Measurements from ENCODE around the gene SIAH2. TPM values are rescaled to one million over a fixed set of nuclear protein-coding genes. Genes with fewer than 3 reads are reported as not detected.

Gene SIAH2
- polyA plus RNA-seq, 3 donors = 17.9 to 18.8 (median 18.4) TPM

DNA sequence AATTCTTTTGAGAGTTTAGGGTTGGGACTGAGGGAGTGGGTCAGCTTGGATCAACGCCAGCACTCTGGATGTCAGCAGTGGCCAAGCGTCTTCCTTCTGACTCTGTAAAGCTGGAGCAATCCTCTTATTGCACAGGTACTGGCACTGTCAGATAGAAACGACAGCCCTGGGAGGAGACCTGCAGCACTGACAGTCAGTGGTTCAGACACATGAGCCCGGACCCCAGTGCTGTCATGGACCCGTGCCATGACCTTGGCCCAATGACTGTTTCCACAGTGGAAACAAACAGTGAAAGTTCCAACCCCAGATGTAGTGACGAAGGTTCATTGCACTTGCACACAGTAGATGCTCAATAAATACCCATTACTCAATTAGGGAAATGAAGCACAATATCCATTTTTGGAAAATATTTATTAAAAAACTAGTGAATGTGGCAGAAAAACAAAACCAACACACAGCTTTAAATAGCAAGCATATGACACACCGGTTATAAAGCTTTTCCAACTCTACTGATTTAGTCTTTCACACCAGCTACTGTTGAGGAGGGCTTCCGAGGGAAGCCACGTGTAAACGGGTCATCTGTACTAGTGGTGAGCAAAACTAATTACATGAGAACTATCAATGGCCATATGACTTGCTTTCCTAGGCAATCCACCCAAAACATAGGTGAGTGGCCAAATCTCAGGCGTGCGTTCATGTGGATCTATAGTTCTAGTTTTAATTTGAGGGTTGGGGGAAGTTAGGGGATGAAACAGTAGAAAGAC, 22.1 kb downstream of the SIAH2 start:
- no peak for DNase-seq (ENCODE audit: extremely low read depth in 1 of 11, low read depth in 9 of 11, low spot score in 4 of 11)

DNA sequence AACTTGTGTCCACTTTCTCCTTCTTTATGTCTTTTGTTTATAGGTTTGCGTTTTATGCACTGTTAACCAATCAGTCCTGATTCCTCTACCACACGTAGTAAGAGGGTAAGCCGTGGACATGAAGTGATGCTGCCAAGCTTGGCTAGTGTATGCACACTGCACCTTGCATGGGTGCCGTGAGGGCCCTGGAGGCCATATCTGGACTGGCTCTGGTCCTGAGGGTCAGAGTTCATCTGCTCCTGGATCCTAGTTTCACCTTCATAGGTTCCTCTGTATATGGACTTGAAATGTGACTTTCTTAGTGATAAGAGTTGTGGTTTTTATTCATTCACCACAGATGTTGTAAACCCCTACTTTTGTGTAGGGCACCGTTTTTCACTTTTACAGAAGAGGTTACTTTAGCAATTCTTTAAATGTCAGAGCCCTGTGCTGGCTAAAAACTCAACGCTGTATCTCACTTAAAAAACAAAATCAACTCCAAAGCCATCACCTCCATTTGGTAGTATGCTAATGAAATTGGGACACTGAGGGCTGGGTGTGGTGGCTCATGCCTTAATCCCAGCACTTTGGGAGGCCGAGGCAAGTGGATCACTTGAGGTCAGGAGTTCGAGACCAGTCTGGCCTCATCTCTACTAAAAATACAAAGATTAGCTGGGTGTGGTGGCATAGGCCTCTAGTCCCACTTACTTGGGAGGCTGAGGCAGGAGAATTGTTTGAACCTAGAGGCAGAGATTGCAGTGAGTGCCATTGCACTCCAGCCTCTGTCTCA, 22.9 kb downstream of the SIAH2 start:
- DNase-seq (ENCODE audit: extremely low read depth in 1 of 11, low read depth in 9 of 11, low spot score in 4 of 11) = no peak

DNA sequence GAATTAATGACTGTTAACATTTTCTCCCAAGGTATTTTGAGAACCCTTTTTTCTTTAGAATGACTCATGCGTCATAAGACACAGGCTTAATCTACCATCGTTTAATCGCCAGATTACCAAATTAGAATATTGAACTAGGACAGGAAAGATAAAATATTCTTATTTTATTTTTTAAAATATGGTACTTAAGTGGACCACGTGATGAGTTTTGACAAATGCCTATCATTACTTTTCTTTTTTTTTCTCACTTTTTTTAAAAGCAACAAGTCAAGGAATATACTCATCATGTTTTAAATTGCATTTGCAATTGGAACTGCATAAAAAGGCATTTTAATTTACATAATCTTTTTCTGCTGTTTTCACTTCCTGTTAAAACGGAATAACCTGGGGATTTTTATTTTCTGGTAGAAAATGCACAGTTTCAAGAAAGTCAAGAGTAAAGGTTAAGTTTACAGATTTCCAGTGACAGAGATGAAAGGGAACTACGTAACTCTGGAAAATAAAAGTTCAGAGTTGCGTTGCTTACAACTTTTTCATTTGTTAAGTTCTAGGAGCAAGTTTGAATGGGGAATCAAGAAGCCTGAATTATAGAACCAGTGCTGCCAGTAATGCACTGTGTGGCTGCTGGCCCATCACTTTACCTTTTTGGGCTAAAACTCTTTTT, 23.6 kb downstream of the SIAH2 start:
- no peak for DNase-seq (ENCODE audit: extremely low read depth in 1 of 11, low read depth in 9 of 11, low spot score in 4 of 11)

DNA sequence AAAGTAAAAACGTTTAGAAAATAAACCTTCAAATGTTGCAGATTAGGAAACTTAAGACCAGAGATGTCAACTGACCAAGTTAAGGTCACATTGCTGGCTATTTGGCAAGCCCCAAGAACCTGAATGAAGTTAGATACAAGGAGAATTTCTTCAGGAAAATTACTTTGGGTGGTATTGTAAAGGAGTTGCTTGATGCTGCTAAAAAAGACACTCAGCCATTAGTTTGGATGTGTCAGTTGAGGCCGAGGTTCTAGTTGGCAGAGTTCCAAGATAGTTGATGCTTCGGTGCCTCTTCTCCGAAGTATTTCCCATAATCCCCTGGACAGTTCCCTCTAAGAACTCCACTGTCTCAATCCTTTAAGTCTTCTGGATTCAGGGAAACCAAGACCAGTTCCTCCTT, 24.3 kb downstream of the SIAH2 start:
- no peak for DNase-seq (ENCODE audit: extremely low read depth in 1 of 11, low read depth in 9 of 11, low spot score in 4 of 11)

DNA sequence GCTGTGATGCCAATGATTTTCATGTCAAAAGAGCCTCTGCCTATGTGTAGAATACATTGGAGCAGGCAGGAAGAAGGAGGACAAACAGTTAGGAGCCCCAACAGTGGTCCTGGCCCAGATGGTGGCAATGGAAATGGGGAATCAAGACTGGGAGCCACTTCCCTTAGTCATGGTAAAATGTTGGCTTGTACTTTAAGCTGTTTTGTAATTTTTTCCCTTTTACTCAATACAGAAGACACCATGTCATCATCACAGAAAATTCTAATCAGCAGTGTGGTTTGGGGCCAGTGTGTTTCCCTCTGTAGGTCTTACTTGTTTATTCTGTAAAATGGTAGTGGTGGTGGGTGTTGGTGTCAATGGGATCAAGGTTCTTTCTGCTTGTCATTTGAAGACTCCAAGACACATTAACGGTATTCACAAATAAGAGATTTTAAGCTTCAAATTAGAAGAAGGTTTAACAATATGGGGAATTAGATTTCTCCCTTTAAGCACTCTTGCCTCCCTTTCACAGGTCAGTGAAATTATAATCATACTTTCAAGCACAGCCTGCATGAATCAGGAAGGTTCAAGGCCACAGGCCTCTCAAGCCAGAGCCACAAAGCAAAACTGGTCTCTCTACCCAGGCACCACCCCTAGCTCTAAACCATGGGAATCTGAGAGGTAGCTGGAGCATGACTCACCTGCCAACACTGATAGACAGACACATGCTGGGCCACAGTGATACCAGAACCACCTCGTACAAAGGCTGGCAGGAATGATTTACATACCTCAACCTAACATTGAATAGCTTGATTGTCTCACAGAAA, 24.9 kb downstream of the SIAH2 start:
- no peak for DNase-seq (ENCODE audit: extremely low read depth in 1 of 11, low read depth in 9 of 11, low spot score in 4 of 11)

DNA sequence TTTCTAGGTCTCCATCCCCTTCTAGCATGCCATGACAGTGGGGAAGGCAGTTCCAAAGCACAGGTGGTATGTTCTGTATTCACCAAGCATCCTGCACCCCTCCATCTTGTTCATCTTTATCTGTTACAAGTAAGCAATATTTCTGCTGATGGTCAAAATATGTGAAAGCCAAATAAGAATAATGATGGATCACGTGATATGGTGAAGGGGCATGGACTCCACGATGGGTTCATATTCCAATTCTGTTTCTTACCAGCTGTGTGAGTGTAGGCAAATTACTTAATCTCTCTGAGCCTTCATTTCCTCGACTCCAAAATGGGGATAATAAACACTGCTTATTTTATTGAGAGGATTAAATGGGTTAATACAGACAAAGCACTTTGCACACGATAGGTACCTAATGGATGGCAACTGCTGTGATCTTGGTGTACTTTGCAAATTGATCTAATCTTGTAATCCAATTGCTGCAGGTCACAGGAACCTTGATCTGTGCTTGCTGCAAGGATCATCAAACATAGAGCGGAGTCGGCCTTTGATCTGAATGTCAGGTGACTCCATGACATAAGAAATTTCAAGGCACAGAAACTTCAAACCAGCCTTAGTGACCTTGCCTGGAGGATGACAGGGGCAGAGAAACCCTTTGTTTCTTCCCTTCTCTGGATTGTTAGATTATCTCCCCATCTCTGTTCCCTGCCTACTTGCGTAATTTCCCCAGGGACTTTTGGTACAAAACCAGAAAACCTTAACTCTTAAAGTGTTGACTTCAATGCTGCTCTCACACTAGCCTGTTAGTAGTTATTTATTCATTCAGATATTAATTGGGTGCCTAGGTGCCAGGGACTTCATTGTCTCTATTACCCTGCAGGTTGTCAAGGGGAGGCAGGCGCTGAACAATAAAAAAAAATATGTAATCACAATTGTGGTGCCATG, 25.8 kb downstream of the SIAH2 start:
- no peak for DNase-seq (ENCODE audit: extremely low read depth in 1 of 11, low read depth in 9 of 11, low spot score in 4 of 11)

DNA sequence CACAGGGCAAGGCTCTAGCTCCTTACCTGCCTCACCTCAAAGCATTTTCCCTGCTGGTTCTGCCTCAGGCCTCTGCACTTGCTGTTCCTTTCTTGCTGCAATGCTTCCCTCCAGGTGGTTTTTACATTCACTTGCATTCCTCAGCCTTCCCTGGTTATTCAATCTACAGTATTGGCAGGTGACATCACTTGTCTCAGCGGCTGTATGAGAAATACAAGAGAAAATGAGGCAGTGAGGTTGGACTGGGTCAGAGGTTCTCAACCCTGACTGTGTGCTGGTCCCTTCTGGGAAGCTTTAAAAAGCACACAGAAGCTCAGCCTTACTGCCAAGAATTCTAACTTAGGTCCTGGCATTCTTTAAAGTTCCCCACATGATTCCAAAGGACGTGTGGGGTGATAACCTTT, 26.7 kb downstream of the SIAH2 start:
- no peak for DNase-seq (ENCODE audit: extremely low read depth in 1 of 11, low read depth in 9 of 11, low spot score in 4 of 11)

DNA sequence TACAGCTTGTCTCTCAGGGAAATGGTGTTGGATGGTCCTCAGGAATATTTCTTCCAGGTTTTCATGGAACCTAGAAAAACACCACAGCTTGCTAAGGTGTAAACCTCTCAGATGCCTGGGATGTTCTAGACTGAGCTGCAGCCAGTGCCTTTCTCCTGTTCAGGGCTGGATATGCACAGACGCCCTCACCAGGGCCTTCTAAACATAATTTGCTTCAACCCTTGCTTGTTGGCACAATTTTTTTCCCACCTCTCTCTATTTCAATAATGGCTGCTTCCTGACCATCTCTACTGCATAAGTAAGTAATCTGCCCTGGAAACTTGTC, 28.2 kb downstream of the SIAH2 start:
- no peak for DNase-seq (ENCODE audit: extremely low read depth in 1 of 11, low read depth in 9 of 11, low spot score in 4 of 11)

DNA sequence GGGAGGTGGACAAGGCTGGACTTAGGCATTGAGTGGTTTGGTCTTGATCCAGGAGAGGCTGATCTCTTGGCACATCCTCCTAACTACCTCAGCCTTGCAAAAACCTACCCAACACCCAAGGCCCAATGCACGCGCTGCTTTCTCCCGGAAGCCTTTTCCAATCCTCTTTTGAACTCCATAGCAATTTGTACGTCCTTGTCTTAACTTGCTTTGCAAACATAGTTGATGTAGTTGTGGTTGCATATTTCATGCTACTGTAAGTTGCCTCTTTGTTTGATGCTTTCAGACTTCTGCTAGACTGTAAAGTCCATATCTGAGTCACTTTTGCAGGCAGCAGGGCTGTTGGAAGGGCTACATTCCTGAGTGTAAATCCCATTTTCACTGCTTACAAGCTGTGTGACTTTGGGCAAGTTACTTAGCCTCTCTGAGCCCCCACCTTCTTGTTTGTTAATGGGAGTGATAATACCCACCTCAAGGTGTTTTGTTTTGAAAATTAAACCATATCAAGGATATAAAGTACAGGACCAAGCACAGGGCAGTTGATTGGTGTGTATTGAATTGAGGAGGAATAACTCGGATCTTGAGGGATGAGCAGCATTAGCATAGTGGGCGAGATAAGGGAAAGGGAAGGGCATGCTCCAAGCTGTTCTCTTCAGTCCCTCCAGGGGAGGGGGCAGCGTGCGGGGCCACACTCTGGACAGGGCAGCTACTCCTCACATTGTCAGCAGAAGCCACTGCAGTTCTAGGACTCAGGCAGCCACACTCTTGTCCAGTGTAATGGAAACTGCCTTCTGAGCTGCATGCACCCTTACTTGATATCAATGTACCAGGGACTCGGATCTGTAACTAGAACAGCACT, 28.8 kb downstream of the SIAH2 start:
- DNase-seq (ENCODE audit: extremely low read depth in 1 of 11, low read depth in 9 of 11, low spot score in 4 of 11) = no peak

DNA sequence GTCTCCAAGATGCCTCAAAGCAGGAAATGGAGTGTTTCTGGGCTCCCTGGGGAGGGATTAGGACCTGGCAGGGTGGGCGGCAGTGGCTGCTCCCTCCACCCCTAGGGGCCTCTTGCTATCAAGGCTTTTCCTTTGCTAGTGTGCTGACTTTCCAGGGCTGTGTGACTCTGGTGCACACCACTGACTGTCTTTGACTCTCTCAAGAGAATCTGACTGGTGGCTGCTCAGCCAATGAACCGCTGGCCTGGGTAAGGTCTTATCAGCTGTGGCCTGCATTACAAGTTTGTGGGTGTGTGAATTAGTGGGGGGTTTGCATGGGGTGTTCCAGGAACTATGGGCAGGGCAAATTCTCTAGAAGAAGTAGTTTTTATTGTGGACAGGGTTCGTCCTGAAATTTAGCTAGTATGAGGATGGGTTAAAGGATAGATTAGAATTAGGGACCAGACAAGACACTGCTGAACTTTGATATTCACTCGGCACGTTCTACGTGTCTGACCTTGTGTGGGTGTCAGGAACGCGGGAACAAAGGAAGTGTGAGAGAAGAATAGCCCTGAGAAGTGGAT, 29.5 kb downstream of the SIAH2 start:
- no peak for DNase-seq (ENCODE audit: extremely low read depth in 1 of 11, low read depth in 9 of 11, low spot score in 4 of 11)

DNA sequence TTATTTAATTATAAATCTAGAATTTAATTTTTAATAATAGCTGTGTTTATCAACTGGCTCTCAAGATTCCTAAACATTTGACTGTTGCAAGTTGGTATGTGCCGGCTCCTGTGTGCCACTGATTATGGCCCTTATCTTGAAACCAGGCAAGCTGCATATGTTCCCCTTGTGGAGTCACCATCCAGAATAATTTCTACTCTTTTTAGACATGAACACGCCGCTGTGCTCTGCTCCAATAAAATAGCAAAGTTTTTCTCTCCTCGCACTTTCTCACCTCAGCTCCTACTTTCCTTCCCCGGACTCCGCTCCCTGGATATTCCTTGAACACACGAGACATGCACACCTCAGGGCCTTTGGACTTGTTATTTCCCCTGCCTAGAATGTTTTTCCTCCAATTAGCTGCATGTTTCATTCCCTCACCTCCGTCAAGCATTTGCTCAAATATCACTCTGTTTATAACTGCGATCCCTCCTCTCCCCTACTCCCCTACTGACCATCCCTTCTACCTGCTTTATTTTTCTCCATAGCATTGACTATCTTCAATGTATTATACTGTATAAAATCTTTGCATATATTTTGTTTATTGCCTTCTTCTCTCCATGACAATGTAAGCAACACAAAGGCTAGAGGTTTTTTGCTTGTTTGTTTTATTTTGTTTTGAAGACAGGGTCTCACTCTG, 33.1 kb downstream of the SIAH2 start:
- DNase-seq (ENCODE audit: extremely low read depth in 1 of 11, low read depth in 9 of 11, low spot score in 4 of 11) = no peak

DNA sequence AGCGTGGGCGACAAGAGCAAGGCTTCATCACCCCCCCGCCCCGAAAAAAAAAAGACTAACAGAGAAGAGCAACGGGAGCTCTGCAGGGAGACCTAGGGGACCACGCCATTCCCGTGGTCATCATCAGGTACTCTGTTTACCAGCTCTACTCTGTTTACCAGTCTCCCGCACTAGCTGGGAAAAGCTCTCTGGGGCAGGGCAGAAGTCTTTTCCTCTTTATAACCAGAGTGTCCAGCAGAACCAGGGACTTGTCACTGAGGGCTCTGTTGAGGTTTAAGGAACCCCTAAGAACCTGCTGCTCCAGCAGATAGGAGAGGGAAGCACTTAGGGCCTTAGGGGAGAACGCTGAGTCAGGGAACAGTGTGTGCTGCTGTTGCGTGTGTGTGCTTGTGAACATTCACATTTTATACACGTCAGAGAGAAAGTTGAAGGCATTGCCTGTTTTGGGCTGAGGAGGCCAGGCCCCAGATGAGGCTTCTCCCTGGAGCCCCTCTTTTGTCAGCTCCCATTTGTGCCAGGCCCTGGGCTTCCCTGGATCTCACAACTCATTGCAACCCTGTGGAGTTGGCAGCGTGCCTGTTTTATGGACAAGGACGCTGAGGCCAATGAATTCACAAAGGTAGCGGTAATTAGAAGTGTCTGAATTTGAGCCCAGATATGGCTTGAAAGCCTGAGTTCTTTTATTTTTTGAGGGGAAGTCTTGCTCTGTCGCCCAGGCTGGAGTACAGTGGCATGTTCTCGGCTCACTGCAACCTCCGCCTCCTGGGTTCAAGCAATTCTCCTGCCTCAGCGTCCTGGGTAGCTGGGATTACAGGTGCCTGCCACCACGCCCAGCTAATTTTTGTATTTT, 35.1 kb downstream of the SIAH2 start:
- no peak for DNase-seq (ENCODE audit: extremely low read depth in 1 of 11, low read depth in 9 of 11, low spot score in 4 of 11)

DNA sequence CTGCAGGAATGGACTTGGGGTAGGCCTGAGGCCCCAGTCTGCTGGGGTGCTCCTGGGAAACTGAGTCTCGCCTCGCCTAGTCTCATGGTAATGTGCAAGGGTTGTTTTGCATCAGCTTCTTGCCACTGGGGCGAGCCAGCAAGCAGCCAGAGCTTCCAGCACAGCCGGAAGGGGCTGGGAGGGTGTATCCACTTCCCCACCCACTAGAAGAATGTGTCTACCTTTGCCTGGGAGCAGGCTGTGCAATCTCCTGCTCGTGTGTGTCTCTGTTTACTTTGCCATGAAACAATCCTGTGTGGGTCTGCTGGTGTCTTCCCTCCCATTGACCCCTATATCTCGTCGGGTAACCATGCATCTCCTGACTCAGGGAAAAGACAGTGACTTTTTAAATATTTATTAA, 37.4 kb downstream of the SIAH2 start:
- no peak for DNase-seq (ENCODE audit: extremely low read depth in 1 of 11, low read depth in 9 of 11, low spot score in 4 of 11)

DNA sequence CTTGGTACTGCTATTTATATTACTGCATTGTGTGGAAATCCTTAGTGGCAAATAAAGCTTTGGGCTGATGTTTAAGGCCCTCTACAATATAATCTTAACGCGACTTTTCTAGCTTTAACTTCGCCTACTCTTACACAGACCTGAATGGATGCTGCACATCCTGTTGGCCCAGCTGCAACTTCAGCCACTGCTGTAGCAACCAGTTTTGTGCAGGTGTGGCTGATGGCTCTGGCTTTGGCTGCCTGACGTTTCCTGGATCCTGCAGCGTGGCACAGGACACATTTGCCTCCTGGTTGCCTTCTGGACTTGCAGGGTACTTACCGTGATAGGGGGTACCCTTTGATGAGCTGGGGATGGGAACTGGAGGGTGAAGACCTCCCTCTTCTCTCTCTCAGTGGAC, 39.0 kb downstream of the SIAH2 start:
- no peak for DNase-seq (ENCODE audit: extremely low read depth in 1 of 11, low read depth in 9 of 11, low spot score in 4 of 11)

DNA sequence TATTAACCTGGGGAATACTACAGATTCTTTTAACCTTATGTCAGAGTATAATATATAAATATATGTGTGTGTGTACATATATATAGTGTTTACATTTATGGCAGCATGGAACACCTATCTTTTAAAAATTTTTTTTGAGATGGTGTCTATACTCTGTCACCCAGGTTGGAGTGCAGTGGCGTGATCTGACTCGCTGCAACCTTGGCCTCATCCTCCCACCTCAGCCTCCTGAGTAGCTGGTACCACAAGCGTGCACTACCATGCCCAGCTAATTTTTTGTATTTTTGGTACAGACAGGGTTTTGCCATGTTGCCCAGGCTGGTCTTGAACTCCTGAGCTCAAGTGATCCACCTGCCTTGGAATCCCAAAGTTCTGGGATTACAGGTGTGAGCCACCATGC, 40.7 kb downstream of the SIAH2 start:
- no peak for DNase-seq (ENCODE audit: extremely low read depth in 1 of 11, low read depth in 9 of 11, low spot score in 4 of 11)
